Activated naive CD8-positive, alpha-beta T cell treated with anti-CD3 and anti-CD28 coated beads, Interleukin-2, amount 10 ng/mL, durations not matched to agents 7 days and 5 days (primary cell): ENCODE data around the gene RAB11FIP4. TPM values are rescaled to one million over a fixed set of nuclear protein-coding genes. Genes with fewer than 3 reads are reported as not detected.

Experiments
- ATAC-seq: fragments of 150-1000 bp; cut with Tn5 transposase; one replicate; pipeline ENCODE4 v1.10.0; 2021; ENCODE audit warnings: low read depth, moderate library complexity
- POLR2A ChIA-PET: fragments of 350-600 bp; sonication (Branson Sonifier 250); formaldehyde crosslinking; loops from one replicate; lab custom pipeline; 2021; ENCODE audit warnings: antibody characterized with exemption; lab: Charles Lee
- DNase-seq: peaks from one replicate; pipeline ENCODE4 v3.0.0; 2021
- H3K27ac Mint-ChIP-seq: one replicate; pipeline ENCODE4 v1.8.0; 2022; ENCODE audit warnings: mild to moderate bottlenecking, mixed read lengths
- H3K27me3 Mint-ChIP-seq: one replicate; pipeline ENCODE4 v1.8.0; 2022; ENCODE audit warnings: mild to moderate bottlenecking, moderate library complexity, mixed read lengths
- H3K36me3 Mint-ChIP-seq: one replicate; pipeline ENCODE4 v1.8.0; 2021; ENCODE audit warnings: mild to moderate bottlenecking, mixed read lengths
- H3K4me1 Mint-ChIP-seq: one replicate; pipeline ENCODE4 v1.8.0; 2021; ENCODE audit warnings: mixed read lengths
- H3K4me3 Mint-ChIP-seq: one replicate; pipeline ENCODE4 v1.8.0; 2022; ENCODE audit warnings: mild to moderate bottlenecking, moderate library complexity, mixed read lengths
- H3K9me3 Mint-ChIP-seq: one replicate; pipeline ENCODE4 v1.8.0; 2021; ENCODE audit warnings: mixed read lengths
- total RNA-seq, 2 experiments: library from RNA; stranded (reverse); gene quantifications; one replicate each; pipeline ENCODE4 v1.2.3, GENCODE V29; 2021

RAB11FIP4 gene
- total RNA-seq, 2 experiments from 2014 or later, result 38.5 to 42.0 TPM

DNA sequence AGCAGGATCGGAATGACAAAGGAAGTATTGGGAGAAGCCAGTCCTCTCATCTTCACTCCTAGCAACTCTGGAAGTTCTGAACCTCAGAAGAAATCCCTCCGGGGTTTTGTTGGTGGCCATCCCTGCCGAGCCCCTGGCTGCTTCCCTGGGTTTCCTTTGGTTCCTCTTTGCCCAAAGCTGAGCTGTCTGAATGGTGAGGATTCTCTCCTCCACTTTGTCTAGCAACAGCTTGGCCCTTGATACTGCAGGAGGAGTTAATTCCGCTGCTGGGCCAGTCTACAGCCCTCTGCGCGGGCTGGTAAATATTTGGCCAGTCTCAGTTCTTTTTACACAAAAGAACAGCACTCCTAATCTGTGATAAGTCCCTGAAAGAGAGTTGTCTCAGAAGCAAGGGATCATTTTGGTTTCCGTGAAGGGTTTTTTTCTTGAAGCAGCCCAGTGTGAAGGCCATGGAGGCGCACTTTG, 170.9 kb downstream of the RAB11FIP4 start:
- no peak overlapping the region for H3K27ac Mint-ChIP-seq
- peaks cover 24% of the 10 kb centered on the region for H3K27me3 Mint-ChIP-seq
- no peaks in the 10 kb centered on the region for H3K36me3 Mint-ChIP-seq
- POLR2A ChIA-PET, result no interaction called here
- ATAC-seq (no peak), DNase-seq (no peak)
- H3K4me1 Mint-ChIP-seq, result peaks cover 6% of the 10 kb centered on the region
- H3K4me3 Mint-ChIP-seq, result no peak overlapping the region
- H3K9me3 Mint-ChIP-seq, result no peaks in the 10 kb centered on the region

DNA sequence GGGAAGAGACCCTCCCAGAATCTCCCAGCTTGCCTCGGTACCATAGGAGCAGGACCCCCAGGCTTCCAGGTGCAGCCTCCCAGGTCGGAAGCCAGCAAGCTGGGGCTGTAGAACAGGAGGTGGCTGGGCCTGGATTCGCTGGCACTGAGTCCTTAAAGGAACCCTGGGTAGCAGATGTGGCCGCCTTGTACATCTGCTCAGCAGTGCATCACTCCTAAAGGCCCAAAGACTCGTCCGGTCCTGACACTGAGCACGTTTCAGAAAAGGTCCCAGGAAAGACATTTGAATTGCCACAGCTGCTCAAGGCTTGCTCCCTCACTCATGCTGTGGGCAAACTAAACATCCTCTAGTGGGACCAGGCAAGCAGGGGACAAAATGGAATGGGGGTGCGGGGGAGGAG, 172.8 kb downstream of the RAB11FIP4 start:
- POLR2A ChIA-PET, result no interaction called here
- Mint-ChIP-seq H3K27me3 (peaks cover 17% of the 10 kb centered on the region), H3K36me3 (no peaks in the 10 kb centered on the region), H3K9me3 (no peaks in the 10 kb centered on the region), H3K4me1 (peaks cover 5% of the 10 kb centered on the region), H3K27ac (no peak overlapping the region), H3K4me3 (no peak overlapping the region)
- DNase-seq (no peak), ATAC-seq (no peak)

DNA sequence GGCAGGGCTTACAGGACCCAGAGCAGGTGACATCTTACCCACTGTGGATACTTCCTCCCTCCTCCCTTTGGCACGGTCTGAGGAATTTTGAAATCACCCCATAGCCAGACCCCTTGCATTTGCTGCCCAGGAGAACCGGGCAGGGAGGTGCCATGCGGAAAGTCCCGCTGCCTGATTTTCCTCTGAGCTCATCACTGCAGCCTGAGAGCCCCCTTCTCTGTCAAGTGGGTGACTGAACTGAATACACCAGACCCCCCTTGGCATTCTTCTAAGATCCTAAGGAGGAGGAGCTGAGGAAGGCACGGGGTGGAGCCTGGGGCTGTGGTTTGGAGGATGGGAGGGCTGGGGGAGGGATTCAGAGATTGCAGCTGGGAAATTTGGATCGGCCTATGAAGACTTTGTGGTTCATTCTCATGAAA, 173.4 kb downstream of the RAB11FIP4 start:
- Mint-ChIP-seq H3K36me3 (no peaks in the 10 kb centered on the region), H3K27me3 (peaks cover 17% of the 10 kb centered on the region), H3K27ac (no peak overlapping the region), H3K9me3 (no peaks in the 10 kb centered on the region), H3K4me3 (no peak overlapping the region), H3K4me1 (peaks cover 5% of the 10 kb centered on the region)
- no peak for ATAC-seq
- POLR2A ChIA-PET, result no interaction called here
- no peak for DNase-seq

DNA sequence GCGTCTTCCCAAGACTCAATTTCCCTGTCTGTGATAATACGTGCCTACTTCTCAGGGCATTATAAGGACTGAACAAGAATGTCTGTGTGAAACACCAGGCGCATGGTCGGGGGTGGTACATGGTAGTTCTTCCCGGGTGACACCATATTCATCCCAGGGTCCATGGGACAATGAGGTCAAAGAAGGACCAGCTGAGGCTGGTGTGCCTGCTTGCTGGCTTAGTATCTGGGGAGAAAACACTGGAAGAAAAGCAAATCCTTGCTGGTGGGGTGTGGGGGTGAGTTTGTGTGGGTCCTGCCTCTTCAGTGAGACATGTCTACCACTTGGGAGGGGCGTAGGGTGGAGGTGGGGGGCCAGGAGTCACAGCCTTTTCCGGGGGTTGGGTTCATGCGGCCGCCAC, 174.2 kb downstream of the RAB11FIP4 start:
- ATAC-seq (no peak), DNase-seq (no peak)
- no peak overlapping the region for H3K4me3 Mint-ChIP-seq
- POLR2A ChIA-PET, result no interaction called here
- no peaks in the 10 kb centered on the region for H3K36me3 Mint-ChIP-seq
- H3K4me1 Mint-ChIP-seq, result peaks cover 5% of the 10 kb centered on the region
- peaks cover 13% of the 10 kb centered on the region for H3K27me3 Mint-ChIP-seq
- no peaks in the 10 kb centered on the region for H3K9me3 Mint-ChIP-seq
- H3K27ac Mint-ChIP-seq, result no peak overlapping the region

DNA sequence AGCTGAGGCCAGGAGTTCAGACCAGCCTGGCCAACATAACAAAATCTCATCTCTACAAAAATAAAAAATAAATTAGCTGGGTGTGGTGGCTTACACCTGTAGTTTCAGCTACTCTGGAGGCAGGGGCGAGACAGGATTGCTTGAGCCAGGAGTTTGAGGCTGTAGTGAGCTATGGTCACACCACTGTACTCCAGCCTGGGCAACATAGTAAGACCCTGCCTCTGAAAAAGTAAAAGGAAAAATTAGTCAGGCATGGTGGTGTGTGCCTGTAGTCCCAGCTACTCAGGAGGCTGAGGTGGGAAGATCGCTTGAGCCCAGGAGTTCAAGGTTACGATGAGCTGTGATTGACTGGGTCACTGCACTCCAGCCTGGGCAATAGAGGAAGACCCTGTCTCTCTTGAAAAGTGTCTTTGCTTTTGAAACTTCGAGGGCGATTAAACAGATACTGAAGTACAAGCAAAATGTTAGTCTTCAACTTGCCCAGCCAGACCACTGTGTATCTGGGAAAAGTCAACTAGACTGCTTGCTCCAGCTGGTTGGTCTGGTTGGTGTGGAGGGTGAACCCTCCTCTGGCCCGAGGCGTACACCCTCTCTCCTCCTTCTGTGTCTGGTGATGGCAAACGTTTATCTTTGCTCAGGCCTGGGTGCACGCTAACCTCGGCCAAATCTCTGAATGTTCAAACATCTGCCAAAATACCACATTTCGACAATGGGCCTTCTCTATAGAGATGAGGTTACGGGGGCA, 174.9 kb downstream of the RAB11FIP4 start:
- ATAC-seq (no peak), DNase-seq (no peak)
- Mint-ChIP-seq H3K9me3 (no peaks in the 10 kb centered on the region), H3K27me3 (peaks cover 13% of the 10 kb centered on the region), H3K4me1 (peaks cover 5% of the 10 kb centered on the region), H3K27ac (no peak overlapping the region), H3K4me3 (no peak overlapping the region), H3K36me3 (no peaks in the 10 kb centered on the region)
- POLR2A ChIA-PET, result no interaction called here

DNA sequence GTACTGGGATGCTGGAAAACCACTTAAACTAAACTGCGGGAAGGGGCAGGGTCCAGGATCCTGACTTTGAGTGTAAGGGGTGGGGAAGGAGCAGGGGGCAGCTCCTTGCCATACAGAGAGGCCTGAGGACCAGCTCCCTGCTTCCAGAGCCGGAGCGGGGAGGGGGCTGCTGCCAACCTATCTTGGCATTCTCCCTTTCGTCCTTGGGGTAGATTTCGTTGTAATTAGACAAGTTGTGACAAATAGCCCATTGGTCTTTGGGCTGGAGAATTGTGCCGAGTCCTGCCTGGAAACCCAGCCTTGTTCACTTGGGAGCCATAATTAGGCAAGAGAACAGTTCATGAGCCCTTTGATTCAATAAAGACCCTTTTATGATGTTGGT, 175.5 kb downstream of the RAB11FIP4 start:
- POLR2A ChIA-PET, result no interaction called here
- Mint-ChIP-seq H3K4me1 (no peaks in the 10 kb centered on the region), H3K36me3 (no peaks in the 10 kb centered on the region), H3K9me3 (no peaks in the 10 kb centered on the region), H3K27me3 (peaks cover 8% of the 10 kb centered on the region), H3K27ac (no peak overlapping the region), H3K4me3 (no peak overlapping the region)
- no peak for DNase-seq
- ATAC-seq, result no peak

DNA sequence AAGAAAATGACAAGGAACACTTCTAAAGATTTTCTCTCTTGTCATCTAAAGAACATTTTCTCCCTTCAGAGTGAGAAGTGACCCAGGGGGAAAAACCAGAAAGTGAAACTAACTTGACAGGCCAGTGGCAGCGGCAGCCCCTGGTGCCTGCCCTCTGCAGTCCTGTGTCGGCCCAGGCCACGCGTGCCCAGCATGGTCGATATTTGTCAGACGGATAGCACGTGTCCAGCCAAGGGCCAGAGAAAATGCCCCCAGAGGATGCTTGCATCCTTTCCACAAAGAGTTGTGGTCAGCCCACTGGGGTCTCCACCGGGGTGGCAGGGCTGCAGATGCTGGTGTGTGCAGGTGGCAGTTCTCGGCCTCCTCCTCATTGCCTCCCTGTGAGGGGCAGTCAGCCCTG, 176.6 kb downstream of the RAB11FIP4 start:
- DNase-seq (no peak), ATAC-seq (no peak)
- no peaks in the 10 kb centered on the region for H3K9me3 Mint-ChIP-seq
- POLR2A ChIA-PET, result no interaction called here
- no peak overlapping the region for H3K27ac Mint-ChIP-seq
- peaks cover 8% of the 10 kb centered on the region for H3K27me3 Mint-ChIP-seq
- H3K36me3 Mint-ChIP-seq, result no peaks in the 10 kb centered on the region
- H3K4me3 Mint-ChIP-seq, result no peak overlapping the region
- H3K4me1 Mint-ChIP-seq, result no peaks in the 10 kb centered on the region

DNA sequence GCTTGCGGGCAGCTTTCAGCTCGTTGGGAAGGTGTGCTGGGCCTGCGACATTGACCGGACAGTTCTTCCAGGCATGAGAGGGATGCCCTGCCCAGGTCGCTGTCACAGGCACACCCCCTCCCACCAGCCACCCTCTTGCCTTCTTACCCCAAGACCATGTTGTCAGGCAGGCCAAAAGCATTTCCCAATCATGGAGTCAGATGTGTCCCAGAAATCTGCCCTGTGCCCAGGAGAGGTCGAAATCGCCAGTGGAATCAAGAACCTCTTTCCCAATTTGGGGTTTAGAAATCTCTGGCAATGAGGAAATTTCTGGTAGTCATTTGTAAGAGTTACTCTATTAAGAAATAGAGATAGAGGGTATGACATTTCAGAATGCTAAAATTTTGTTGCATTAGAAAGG, 177.1 kb downstream of the RAB11FIP4 start:
- no peaks in the 10 kb centered on the region for H3K36me3 Mint-ChIP-seq
- peaks cover 8% of the 10 kb centered on the region for H3K27me3 Mint-ChIP-seq
- POLR2A ChIA-PET, result no interaction called here
- no peaks in the 10 kb centered on the region for H3K4me1 Mint-ChIP-seq
- ATAC-seq (no peak), DNase-seq (no peak)
- no peak overlapping the region for H3K4me3 Mint-ChIP-seq
- H3K27ac Mint-ChIP-seq, result no peak overlapping the region
- no peaks in the 10 kb centered on the region for H3K9me3 Mint-ChIP-seq

DNA sequence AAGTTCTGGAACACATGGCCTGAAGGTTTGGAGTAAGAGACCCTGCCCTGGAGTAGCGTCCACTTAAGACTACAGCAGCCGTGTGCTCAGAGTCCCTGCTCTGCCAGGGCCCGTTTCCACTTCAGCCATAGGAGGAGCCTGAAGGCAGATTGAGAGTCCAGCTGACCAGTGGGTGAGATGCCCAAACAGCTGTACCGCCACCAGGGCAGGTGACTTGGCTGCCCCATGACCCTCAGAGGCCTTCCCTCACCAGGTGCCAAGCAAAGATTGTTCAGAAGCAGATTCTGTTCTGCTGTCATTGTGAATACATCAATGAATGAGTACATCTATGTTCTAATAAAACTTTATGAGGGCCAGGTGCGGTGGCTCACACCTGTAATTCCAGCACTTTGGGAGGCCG, 178.8 kb downstream of the RAB11FIP4 start:
- H3K27me3 Mint-ChIP-seq, result peaks cover 5% of the 10 kb centered on the region
- DNase-seq (no peak), ATAC-seq (no peak)
- H3K4me3 Mint-ChIP-seq, result no peak overlapping the region
- H3K9me3 Mint-ChIP-seq, result no peaks in the 10 kb centered on the region
- POLR2A ChIA-PET, result no interaction called here
- H3K4me1 Mint-ChIP-seq, result no peaks in the 10 kb centered on the region
- H3K27ac Mint-ChIP-seq, result no peak overlapping the region
- no peaks in the 10 kb centered on the region for H3K36me3 Mint-ChIP-seq

DNA sequence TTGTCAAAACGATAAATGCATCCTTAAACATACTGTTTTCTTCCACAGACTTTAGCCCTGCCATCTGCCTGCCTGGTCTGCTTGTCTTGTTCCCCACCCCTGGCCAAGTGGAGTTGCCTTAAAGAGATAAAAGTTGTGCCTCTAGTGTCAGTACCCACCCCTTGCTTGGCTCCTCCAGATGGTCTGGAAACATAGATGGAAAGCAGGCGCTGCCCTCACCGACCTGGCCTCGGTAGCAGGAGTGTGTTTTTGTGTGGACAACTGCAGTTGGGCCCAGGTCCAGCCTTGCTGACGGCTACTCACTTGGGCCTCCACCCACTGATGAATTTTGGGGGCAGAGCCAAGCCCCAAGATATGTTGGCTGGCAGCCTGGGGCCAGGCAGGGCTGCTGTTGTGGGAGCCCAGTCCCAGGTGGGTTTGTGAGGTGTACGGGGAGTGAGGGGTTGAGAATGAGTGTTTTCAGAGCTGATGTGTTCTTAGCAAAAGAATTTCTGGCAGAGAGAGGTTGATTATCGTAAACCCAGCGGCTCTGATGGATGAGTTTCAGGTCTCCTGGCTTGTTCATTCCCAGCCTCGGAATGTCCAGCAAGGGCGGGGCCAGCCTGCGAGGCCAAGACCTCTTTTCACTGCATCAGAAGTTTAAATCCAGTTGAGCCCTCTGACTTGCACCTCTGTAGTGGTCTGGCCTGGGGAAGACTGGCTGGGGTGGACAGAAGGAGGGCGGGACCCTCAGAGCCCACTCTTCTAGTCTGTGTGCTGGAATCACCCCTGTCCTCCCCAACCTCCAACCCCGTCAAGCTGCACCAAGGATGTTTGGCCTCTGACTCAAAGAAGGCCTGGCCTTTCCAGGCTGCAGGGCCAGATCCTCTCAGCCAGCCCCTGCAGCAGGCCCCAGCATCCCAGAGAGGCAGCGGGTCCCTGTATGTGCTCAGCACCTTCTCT, 179.7 kb downstream of the RAB11FIP4 start:
- Mint-ChIP-seq H3K4me1 (no peaks in the 10 kb centered on the region), H3K9me3 (no peaks in the 10 kb centered on the region), H3K36me3 (no peaks in the 10 kb centered on the region), H3K27ac (no peak overlapping the region), H3K27me3 (peaks cover 2% of the 10 kb centered on the region), H3K4me3 (no peak overlapping the region)
- POLR2A ChIA-PET, result no interaction called here
- no peak for DNase-seq
- no peak for ATAC-seq

DNA sequence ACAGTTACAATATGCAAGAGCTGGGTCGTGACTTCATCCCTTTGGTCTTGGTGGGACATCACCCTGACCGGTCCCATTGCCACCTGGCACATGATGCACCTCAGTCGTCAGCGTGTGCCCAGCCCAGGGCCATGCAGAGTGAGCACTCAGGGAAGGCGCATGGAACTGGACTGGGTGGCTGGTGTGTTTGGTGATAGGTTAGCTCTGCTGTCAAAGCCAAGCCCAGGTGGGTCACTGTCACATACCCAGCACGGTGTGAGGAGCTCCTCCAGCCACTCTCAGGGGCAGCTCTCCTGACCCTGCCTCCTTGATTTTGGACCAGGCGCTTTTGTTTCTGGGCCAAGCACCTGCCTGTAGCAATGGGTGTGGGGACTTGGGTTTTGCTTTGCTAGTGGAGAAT, 180.9 kb downstream of the RAB11FIP4 start:
- no peaks in the 10 kb centered on the region for H3K27me3 Mint-ChIP-seq
- ATAC-seq (no peak), DNase-seq (no peak)
- POLR2A ChIA-PET, result no interaction called here
- H3K4me3 Mint-ChIP-seq, result no peak overlapping the region
- no peaks in the 10 kb centered on the region for H3K4me1 Mint-ChIP-seq
- H3K36me3 Mint-ChIP-seq, result no peaks in the 10 kb centered on the region
- H3K27ac Mint-ChIP-seq, result no peak overlapping the region
- H3K9me3 Mint-ChIP-seq, result no peaks in the 10 kb centered on the region

DNA sequence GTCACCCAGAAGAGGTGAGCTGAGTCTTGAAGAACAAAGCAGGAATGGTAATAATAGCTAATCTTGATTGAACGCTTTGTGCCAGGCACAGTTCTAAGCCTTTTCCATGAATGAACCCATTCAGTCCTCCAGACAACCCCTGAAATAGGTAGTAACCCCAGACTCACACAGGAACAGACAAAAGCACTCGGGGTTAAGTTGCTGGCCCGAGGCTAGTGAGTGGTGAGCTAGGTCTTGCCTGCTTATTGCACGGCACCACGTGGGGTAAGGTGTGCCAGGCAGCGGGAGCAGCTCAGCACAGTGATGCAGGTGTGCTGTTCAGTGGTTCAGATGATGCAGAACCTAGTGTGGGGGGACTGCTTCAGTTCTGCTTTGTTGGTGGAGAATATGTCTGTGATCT, 181.6 kb downstream of the RAB11FIP4 start:
- Mint-ChIP-seq H3K36me3 (no peaks in the 10 kb centered on the region), H3K27ac (no peak overlapping the region), H3K4me1 (no peaks in the 10 kb centered on the region), H3K27me3 (peaks cover under 1% of the 10 kb centered on the region), H3K9me3 (no peaks in the 10 kb centered on the region), H3K4me3 (no peak overlapping the region)
- ATAC-seq (no peak), DNase-seq (no peak)
- POLR2A ChIA-PET, result no interaction called here

DNA sequence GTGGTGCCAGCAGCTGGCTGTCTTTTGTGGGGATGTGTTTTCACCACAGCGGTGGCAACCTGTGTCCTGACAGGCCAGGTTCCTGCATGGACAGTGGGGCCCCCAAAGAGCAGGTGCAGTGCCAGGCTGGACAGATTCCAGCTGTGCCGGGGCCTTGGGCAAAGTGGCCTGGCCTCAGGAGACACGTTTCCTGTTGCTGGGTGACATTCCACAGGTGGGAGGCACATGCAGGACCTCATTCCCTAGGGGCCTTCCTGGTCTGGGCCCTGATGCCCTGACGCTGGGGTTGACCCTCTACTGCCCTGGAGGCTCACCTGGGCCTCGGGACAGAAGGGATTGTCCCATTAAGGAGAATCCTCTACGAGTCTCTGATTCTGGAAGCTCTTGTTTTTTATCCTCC, 182.4 kb downstream of the RAB11FIP4 start:
- POLR2A ChIA-PET, result no interaction called here
- Mint-ChIP-seq H3K27me3 (peaks cover 2% of the 10 kb centered on the region), H3K9me3 (no peaks in the 10 kb centered on the region), H3K4me3 (no peak overlapping the region), H3K36me3 (no peaks in the 10 kb centered on the region), H3K27ac (no peak overlapping the region), H3K4me1 (no peaks in the 10 kb centered on the region)
- ATAC-seq (no peak), DNase-seq (no peak)

DNA sequence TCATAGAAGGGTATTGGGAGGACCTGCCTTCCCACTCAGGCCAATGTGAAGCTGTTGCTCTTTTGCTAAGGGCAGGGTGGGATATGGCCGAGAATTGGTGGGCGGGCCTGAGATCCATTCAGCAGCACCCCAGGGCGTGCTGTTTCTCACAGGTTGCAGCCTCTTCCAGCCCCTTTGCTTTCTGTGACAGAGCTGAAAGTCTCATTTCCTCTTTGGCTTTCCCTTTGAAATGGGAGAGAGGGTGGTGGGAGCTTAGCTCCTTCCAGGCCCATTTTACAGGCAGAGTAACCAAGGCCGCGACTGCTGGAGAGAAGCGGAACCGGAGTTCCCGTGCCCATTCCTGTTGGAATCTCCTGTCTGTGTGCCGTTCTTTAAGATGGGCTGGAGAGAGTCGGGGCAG, 183.0 kb downstream of the RAB11FIP4 start:
- H3K27ac Mint-ChIP-seq, result no peak overlapping the region
- H3K4me3 Mint-ChIP-seq, result no peak overlapping the region
- H3K4me1 Mint-ChIP-seq, result no peaks in the 10 kb centered on the region

More for the DNA sequence above, 183.0 kb downstream of the RAB11FIP4 start:
- Mint-ChIP-seq H3K9me3 (no peaks in the 10 kb centered on the region), H3K36me3 (no peaks in the 10 kb centered on the region), H3K27me3 (peaks cover 2% of the 10 kb centered on the region)
- POLR2A ChIA-PET, result no interaction called here
- DNase-seq, result no peak
- no peak for ATAC-seq
